ENCODE data around the gene WRAP73.

DNA sequence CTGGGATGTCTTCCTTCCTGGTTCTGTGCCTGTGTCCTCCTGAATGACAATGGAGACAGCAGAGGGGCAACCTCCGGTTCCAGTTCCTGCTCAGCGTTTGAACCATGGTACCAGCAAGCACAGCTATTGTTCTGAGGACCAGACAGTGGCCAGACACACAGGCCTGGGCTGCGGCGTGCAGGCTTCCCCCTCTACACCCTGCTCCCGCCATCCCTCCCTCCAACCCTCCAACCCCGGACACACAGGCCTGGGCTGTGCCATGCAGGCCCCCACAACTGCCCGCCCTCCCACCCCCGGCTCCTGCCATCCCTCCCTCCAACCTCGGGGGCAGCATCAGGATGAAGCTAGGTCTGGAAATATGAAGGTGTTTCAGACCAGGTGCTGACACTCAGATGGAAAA, 33.0 kb downstream of the WRAP73 start:
- TF ChIP-seq, protein P1, sequence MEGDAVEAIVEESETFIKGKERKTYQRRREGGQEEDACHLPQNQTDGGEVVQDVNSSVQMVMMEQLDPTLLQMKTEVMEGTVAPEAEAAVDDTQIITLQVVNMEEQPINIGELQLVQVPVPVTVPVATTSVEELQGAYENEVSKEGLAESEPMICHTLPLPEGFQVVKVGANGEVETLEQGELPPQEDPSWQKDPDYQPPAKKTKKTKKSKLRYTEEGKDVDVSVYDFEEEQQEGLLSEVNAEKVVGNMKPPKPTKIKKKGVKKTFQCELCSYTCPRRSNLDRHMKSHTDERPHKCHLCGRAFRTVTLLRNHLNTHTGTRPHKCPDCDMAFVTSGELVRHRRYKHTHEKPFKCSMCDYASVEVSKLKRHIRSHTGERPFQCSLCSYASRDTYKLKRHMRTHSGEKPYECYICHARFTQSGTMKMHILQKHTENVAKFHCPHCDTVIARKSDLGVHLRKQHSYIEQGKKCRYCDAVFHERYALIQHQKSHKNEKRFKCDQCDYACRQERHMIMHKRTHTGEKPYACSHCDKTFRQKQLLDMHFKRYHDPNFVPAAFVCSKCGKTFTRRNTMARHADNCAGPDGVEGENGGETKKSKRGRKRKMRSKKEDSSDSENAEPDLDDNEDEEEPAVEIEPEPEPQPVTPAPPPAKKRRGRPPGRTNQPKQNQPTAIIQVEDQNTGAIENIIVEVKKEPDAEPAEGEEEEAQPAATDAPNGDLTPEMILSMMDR (IDR thresholded peaks at IDR 0.05; ENCODE audit: insufficient read depth, low read depth, low read length): no peak
- no peak for TF ChIP-seq EZH2 (IDR thresholded peaks at IDR 0.05; ENCODE audit: insufficient read depth, low read length)
